COLO829 (cell line): ENCODE results near the gene SLC11A2.
"Not testable (repeated sequence)": the region's sequence is repeated elsewhere in the genome, so short reads cannot be mapped to it uniquely, and the experiment has no call there.

ENCODE experiments used
- DNase-seq: peaks from one replicate; pipeline ENCODE4 v3.0.0; 2012; ENCODE audit warnings: low spot score

SLC11A2 gene

GRCh38 chr12:51025338-51025835, 797 bp downstream of the SLC11A2 start:
- DNase-seq = peak; percentile 74

- peak; percentile 90 for DNase-seq
These were observed 2.4 kb downstream of the SLC11A2 start for GRCh38 chr12:51023625-51024382.

- no peak for DNase-seq
These were observed 4.5 kb downstream of the SLC11A2 start for GRCh38 chr12:51021694-51022093.

- DNase-seq = no peak
These were observed 5.6 kb downstream of the SLC11A2 start for GRCh38 chr12:51020448-51021182.

GRCh38 chr12:51019927-51020326, 6.3 kb downstream of the SLC11A2 start:
- DNase-seq = no peak

- no peak for DNase-seq
These were observed 7.2 kb downstream of the SLC11A2 start for GRCh38 chr12:51018956-51019355.

- no peak for DNase-seq
These were observed 8.7 kb downstream of the SLC11A2 start for GRCh38 chr12:51017452-51017851.

- not testable (repeated sequence) for DNase-seq
These were observed 11.7 kb downstream of the SLC11A2 start for GRCh38 chr12:51014467-51014866.

- DNase-seq = no peak
These were observed 12.7 kb downstream of the SLC11A2 start for GRCh38 chr12:51013441-51013840.

GRCh38 chr12:51012570-51013236, 13.5 kb downstream of the SLC11A2 start:
- no peak for DNase-seq

- DNase-seq = no peak
These were observed 14.2 kb downstream of the SLC11A2 start for GRCh38 chr12:51011955-51012354.

- peak; percentile 69 for DNase-seq
These were observed 17.1 kb downstream of the SLC11A2 start for GRCh38 chr12:51009056-51009440.

GRCh38 chr12:51008329-51009055, 17.7 kb downstream of the SLC11A2 start:
- no peak for DNase-seq

GRCh38 chr12:51005671-51006070, 20.5 kb downstream of the SLC11A2 start:
- no peak for DNase-seq

- no peak for DNase-seq
These were observed 21.2 kb downstream of the SLC11A2 start for GRCh38 chr12:51005030-51005429.

GRCh38 chr12:51004504-51004903, 21.7 kb downstream of the SLC11A2 start:
- DNase-seq = no peak

- DNase-seq = no peak
These were observed 24.4 kb downstream of the SLC11A2 start for GRCh38 chr12:51001799-51002198.

- no peak for DNase-seq
These were observed 25.9 kb downstream of the SLC11A2 start for GRCh38 chr12:51000245-51000644.

GRCh38 chr12:50999093-50999492, 27.1 kb downstream of the SLC11A2 start:
- no peak for DNase-seq

GRCh38 chr12:50992819-50993218, 33.4 kb downstream of the SLC11A2 start:
- no peak for DNase-seq

GRCh38 chr12:50991291-50991690, 34.9 kb downstream of the SLC11A2 start:
- no peak for DNase-seq

- DNase-seq = no peak
These were observed 35.4 kb downstream of the SLC11A2 start for GRCh38 chr12:50990791-50991190.
